ENCODE measurements around the gene CNTNAP4. TPM values are rescaled to one million over a fixed set of nuclear protein-coding genes. Genes with fewer than 3 reads are reported as not detected.

Gene CNTNAP4
- total and polyA plus RNA-seq, 2 of the 8 experiments (the other 6 are each of a cell fraction or from before 2014, with no cell fraction given) = not detected

DNA sequence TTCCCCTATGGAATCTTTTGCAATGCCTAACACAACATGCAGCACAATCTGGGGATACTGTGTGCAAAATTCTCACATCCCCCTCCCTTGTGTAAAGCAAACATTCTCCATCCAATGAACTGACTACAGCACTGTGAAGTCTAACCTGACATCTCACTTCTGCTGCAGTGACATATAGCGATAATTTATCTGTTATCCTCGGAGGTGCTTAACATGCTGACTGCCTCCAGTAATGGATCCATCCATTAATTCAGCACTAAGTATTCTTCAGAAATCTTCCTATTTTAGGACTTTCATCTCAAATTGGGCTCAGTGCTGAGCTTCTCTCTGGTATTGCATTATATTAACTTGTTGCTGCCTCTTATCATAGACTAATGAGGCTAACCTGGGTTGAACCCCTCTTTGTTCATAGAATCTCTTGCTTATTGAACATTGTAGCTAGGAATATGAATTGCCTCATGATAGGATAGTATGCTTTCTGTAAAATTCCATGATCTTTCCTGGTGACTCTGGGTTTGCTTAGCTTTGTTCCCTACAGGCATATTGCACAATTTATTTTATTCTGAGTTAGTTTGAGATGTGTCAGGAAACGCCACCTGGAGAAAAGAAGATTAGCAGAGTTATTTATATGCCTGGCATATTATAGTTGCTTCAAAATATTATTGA is 187.9 kb downstream of the CNTNAP4 start:
- Histone ChIP-seq H3K4me3 (ENCODE audit: extremely low read depth in 1 of 4, insufficient read depth in 2 of 4, low read depth in 3 of 4, low read length in 4 of 4) (no peak overlapping the region), H3K23ac (ENCODE audit: insufficient read length) (no peak overlapping the region), H3K79me1 (ENCODE audit: low read depth, low read length) (no peaks in the 10 kb centered on the region), H4K91ac (replicated peaks; ENCODE audit: insufficient read length, low read length) (no peak overlapping the region), H3K56ac (replicated peaks; ENCODE audit: insufficient read length, low read depth, low read length) (no peak overlapping the region), H2BK5ac (ENCODE audit: low read depth, low read length) (no peak overlapping the region), H3K4me2 (ENCODE audit: insufficient read depth in 1 of 2, low read depth in 2 of 2, low read length in 2 of 2) (no peak overlapping the region), H3K23me2 (ENCODE audit: low read depth, low read length) (no peaks in the 10 kb centered on the region), H2BK15ac (ENCODE audit: low read length) (no peak overlapping the region), H2AFZ (ENCODE audit: low read length) (no peak overlapping the region), H3K18ac (ENCODE audit: extremely low read depth, low read length) (no peak overlapping the region), H3K27ac (ENCODE audit: low read depth, low read length) (no peak overlapping the region), H2BK12ac (ENCODE audit: low read depth, low read length) (no peak overlapping the region), H3K9me3 (ENCODE audit: insufficient read depth in 2 of 2, low read depth in 1 of 2, low read length in 1 of 2) (no peaks in the 10 kb centered on the region), H4K8ac (ENCODE audit: extremely low read depth, insufficient read depth, low read length) (no peak overlapping the region), H2BK120ac (replicated peaks; ENCODE audit: low read depth, low read length) (no peak overlapping the region), H3K79me2 (ENCODE audit: control insufficient read depth in 1 of 2, insufficient read depth in 2 of 2, low read length in 2 of 2) (no peaks in the 10 kb centered on the region), H3K4me1 (replicated peaks in 1 of 4; ENCODE audit: control insufficient read depth in 3 of 4, insufficient read depth in 4 of 4, low read length in 3 of 4) (no peaks in the 10 kb centered on the region), H2BK20ac (ENCODE audit: low read length) (no peak overlapping the region), H4K20me1 (replicated peaks in 1 of 2; ENCODE audit: control insufficient read depth in 1 of 2, insufficient read depth in 2 of 2, low read length in 2 of 2) (no peaks in the 10 kb centered on the region), H3K14ac (ENCODE audit: insufficient read length) (no peak overlapping the region), H3K4ac (replicated peaks; ENCODE audit: insufficient read length, low read depth, low read length) (no peak overlapping the region), H3K36me3 (ENCODE audit: control insufficient read depth in 2 of 4, insufficient read depth in 4 of 4, low read length in 3 of 4) (no peaks in the 10 kb centered on the region), H4K5ac (ENCODE audit: insufficient read length, low read depth, low read length) (no peak overlapping the region), H2AK5ac (ENCODE audit: low read depth, low read length) (no peak overlapping the region), H3K9ac (replicated peaks in 1 of 4; ENCODE audit: extremely low read depth in 1 of 4, low read depth in 3 of 4, low read length in 3 of 4) (no peak overlapping the region), H3K27me3 (replicated peaks in 1 of 4; ENCODE audit: control insufficient read depth in 3 of 4, extremely low read depth in 1 of 4, insufficient read depth in 3 of 4, low read length in 3 of 4) (peaks cover 0 to 13% (median 11%) of the 10 kb centered on the region in 4 experiments; a peak in 5 of 7 replicates)
- CTCF ChIA-PET (ENCODE audit: partially characterized antibody) = no interaction called here
- 85% methylated on average over 3 of the region's 3 CpGs; no CpG with 5 or more reads in 1 of the 2 experiments for WGBS, 2 experiments (ENCODE audit: extremely low coverage in 1 of 2, insufficient coverage in 1 of 2, insufficient read length in 1 of 2, insufficient replicate concordance in 2 of 2, low coverage in 1 of 2, low lambda C conversion rate in 2 of 2, missing lambda C conversion rate in 1 of 2)
- DNase-seq (ENCODE audit: low read depth in 1 of 2, low spot score in 2 of 2) (no peak), FAIRE-seq (no peak)
- TF ChIP-seq, protein P1, sequence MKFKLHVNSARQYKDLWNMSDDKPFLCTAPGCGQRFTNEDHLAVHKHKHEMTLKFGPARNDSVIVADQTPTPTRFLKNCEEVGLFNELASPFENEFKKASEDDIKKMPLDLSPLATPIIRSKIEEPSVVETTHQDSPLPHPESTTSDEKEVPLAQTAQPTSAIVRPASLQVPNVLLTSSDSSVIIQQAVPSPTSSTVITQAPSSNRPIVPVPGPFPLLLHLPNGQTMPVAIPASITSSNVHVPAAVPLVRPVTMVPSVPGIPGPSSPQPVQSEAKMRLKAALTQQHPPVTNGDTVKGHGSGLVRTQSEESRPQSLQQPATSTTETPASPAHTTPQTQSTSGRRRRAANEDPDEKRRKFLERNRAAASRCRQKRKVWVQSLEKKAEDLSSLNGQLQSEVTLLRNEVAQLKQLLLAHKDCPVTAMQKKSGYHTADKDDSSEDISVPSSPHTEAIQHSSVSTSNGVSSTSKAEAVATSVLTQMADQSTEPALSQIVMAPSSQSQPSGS (IDR thresholded peaks at IDR 0.05; ENCODE audit: low read length) = no peak
- no peak for TF ChIP-seq KDM1A (IDR thresholded peaks at IDR 0.05; ENCODE audit: borderline replicate concordance, low read length)
- TF ChIP-seq, protein P2, sequence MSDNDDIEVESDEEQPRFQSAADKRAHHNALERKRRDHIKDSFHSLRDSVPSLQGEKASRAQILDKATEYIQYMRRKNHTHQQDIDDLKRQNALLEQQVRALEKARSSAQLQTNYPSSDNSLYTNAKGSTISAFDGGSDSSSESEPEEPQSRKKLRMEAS (IDR thresholded peaks at IDR 0.05) = no peak
- TF ChIP-seq PHF8 (conservative IDR thresholded peaks at IDR 0.05; ENCODE audit: low read depth, low read length) = no peak
- no peak for TF ChIP-seq KDM4A (IDR thresholded peaks at IDR 0.05; ENCODE audit: low read depth, low read length, severe bottlenecking)
- no peak for TF ChIP-seq CHD2 (IDR thresholded peaks at IDR 0.05; ENCODE audit: low read length)
- no peak for TF ChIP-seq BCL11A (IDR thresholded peaks at IDR 0.05; ENCODE audit: low read depth in 2 of 2, low read length in 2 of 2)
- TF ChIP-seq JUND (IDR thresholded peaks at IDR 0.05; ENCODE audit: low read length) = no peak
- no peak for TF ChIP-seq POLR2AphosphoS5 (IDR thresholded peaks at IDR 0.05; ENCODE audit: low read depth, low read length)
- POLR2A ChIA-PET (ENCODE audit: partially characterized antibody) = no interaction called here
